ENCODE data around the gene PTPN12.

PTPN12 gene

DNA sequence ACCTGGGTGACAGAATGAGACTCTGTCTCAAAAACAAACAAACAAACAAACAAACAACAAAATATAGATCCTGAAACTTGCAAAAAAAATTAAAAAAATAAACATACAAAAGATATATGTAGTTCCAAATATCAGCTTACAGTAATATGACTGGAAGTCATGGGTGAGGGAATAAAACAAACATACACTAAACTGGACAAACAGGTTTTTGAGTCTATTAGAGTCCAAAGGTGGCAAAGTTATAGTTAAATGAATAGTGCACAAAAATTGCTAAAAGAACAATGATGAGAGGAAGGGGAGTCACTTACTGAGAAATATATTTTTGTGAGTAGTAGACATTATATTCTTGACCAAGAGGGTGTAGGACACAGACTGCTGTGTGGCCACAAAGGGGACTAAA lies 142.5 kb downstream of the PTPN12 start:
- DNase-seq (ENCODE audit: low read depth) = no peak
- no peak overlapping the region for H3K4me3 ChIP-seq (replicated peaks; ENCODE audit: low read depth, low read length)
- TF ChIP-seq, protein P1, sequence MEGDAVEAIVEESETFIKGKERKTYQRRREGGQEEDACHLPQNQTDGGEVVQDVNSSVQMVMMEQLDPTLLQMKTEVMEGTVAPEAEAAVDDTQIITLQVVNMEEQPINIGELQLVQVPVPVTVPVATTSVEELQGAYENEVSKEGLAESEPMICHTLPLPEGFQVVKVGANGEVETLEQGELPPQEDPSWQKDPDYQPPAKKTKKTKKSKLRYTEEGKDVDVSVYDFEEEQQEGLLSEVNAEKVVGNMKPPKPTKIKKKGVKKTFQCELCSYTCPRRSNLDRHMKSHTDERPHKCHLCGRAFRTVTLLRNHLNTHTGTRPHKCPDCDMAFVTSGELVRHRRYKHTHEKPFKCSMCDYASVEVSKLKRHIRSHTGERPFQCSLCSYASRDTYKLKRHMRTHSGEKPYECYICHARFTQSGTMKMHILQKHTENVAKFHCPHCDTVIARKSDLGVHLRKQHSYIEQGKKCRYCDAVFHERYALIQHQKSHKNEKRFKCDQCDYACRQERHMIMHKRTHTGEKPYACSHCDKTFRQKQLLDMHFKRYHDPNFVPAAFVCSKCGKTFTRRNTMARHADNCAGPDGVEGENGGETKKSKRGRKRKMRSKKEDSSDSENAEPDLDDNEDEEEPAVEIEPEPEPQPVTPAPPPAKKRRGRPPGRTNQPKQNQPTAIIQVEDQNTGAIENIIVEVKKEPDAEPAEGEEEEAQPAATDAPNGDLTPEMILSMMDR (IDR thresholded peaks at IDR 0.05; ENCODE audit: low read length, missing control alignments) = no peak

DNA sequence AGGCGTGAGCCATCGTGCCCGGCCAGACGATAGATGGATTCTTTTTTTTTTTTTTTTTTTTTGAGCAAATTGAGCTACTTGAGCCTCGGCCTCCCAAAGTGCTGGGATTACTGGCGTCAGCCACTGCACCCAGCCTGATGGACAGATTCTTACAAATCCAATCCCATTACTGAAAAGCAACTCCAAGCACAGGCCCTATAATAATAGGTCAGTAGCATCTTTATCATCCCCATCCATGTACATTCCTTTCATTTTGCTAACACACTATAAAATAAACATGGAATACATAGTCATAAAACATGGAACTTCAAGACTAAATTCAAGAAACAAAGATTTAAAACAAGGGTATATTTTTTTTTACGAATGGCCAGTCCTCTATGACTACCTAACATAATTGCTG lies 143.2 kb downstream of the PTPN12 start:
- no peak overlapping the region for H3K4me3 ChIP-seq (replicated peaks; ENCODE audit: low read depth, low read length)
- no peak for DNase-seq (ENCODE audit: low read depth)
- TF ChIP-seq, protein P1 (IDR thresholded peaks at IDR 0.05; ENCODE audit: low read length, missing control alignments) = no peak

DNA sequence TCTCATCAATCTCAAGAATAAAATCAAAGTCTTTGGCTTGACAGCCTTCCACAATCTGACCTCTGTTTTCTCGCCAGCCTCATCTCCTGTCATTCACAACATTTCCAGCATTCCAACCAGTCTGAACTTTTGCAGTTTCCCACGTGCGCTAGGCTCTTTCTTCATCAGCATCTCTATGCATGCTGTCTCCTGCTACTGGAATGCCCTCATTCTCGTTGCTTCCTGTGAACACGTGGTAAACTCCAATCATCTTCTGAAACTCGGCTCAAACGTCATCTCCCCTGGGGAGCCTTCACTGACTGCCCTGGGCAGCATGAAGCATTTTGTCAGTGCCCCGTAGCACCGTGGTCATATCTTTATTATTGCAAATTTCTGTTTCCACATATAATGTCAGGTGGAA lies 146.9 kb downstream of the PTPN12 start:
- TF ChIP-seq, protein P1 (IDR thresholded peaks at IDR 0.05; ENCODE audit: low read length, missing control alignments) = no peak
- H3K4me3 ChIP-seq (replicated peaks; ENCODE audit: low read depth, low read length) = no peak overlapping the region
- peak; percentile 89 for DNase-seq (ENCODE audit: low read depth)

DNA sequence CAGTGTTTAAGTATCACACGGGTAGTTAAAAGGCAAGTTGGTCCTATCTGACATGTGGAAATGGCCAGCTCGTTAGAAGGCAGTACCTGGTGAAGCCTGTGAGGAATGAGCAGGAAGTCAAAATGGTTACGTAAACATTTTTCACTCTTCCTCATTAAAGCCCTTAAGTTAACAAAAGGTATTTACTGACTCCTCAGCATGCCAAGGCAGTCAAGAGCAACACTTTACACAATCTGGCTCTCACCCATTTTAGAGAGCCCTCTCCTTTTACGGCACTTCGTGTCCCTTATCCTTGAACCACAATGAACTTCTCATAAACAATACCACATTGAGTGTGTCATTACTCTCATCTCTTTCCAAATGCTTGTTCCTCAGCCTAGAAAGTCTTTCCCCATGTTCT lies 148.1 kb downstream of the PTPN12 start:
- TF ChIP-seq, protein P1 (IDR thresholded peaks at IDR 0.05; ENCODE audit: low read length, missing control alignments) = no peak
- DNase-seq (ENCODE audit: low read depth) = no peak
- no peak overlapping the region for H3K4me3 ChIP-seq (replicated peaks; ENCODE audit: low read depth, low read length)

DNA sequence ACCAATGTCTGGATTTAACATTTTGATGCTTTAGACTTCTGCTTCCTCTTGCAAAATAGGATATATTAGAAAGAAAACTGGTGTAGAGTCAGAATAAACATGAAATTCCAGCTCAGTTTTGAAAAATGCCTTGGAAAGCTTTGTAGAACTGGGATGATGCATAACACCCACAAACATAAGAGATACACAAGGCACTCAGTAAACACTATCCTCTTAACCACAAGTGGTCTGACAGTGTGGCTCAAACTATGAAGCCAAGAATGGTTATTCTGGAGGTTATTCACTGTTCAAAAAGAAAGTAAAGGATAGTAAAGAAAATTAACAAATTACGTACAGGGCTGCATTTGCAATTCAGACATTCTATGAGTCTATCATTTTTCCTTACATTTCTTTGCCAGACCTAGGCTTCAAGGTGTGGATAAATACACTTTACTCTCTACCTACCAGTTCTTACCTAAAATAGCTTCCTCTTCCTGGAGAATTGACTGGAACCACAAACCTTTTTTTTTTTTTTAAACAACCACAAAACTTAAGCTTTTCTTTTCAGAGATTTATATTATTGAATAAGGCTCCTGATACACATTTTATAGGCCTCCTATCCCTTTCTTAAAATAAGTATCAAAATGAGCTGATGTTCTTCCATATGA lies 150.1 kb downstream of the PTPN12 start:
- H3K4me3 ChIP-seq (replicated peaks; ENCODE audit: low read depth, low read length) = no peak overlapping the region
- TF ChIP-seq, protein P1 (IDR thresholded peaks at IDR 0.05; ENCODE audit: low read length, missing control alignments) = no peak
- no peak for DNase-seq (ENCODE audit: low read depth)

DNA sequence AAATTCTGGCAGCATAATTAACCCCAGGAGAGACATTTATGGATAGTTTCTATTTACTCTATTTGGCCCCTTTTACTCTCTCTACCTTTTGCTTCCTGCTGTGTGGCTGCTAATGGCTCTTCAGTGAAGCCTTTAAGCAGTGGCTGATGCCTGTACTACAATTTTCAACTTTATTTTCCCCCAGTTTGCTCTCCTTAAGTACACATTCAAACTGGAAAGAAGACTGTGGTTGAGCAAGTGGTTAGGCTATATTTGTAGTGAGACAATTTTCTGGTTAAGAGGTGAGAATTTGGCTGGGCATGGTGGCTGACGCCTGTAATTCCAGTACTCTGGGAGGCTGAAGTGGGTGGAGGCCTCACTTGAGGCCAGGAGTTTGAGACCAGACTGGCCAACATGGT lies 150.7 kb downstream of the PTPN12 start:
- no peak overlapping the region for H3K4me3 ChIP-seq (replicated peaks; ENCODE audit: low read depth, low read length)
- TF ChIP-seq, protein P1 (IDR thresholded peaks at IDR 0.05; ENCODE audit: low read length, missing control alignments) = no peak
- DNase-seq (ENCODE audit: low read depth) = no peak
